Lower lobe of right lung (tissue), 2 donors: ENCODE data around the gene HDDC2. TPM values are rescaled to one million over a fixed set of nuclear protein-coding genes. Genes with fewer than 3 reads are reported as not detected.

Experiments used
- ATAC-seq, 2 donors: fragments of 200-7000 bp; cut with Tn5 transposase; one replicate each; pipeline ENCODE4 v1.9.1; 2020 to 2022; ENCODE audit warnings: mild to moderate bottlenecking in 2 of 2, moderate library complexity in 2 of 2
- DNase-seq: peaks from one replicate; pipeline ENCODE4 v3.0.0-alpha.2; 2020
- H3K27ac ChIP-seq: fragments of 200-600 bp; one replicate; pipeline ENCODE4 v1.8.0; 2022
- H3K27me3 ChIP-seq: fragments of 200-600 bp; one replicate; pipeline ENCODE4 v1.8.0; 2022; ENCODE audit warnings: low read depth
- H3K36me3 ChIP-seq: fragments of 200-600 bp; one replicate; pipeline ENCODE4 v1.8.0; 2022; ENCODE audit warnings: mild to moderate bottlenecking
- H3K4me1 ChIP-seq: fragments of 200-600 bp; one replicate; pipeline ENCODE4 v1.8.0; 2022
- H3K4me3 ChIP-seq: fragments of 200-600 bp; one replicate; pipeline ENCODE4 v1.8.0; 2022; ENCODE audit warnings: mild to moderate bottlenecking
- H3K9me3 ChIP-seq: fragments of 200-600 bp; one replicate; pipeline ENCODE4 v1.8.0; 2022
- CTCF ChIP-seq: fragments of 200-600 bp; IDR thresholded peaks from one replicate; pipeline ENCODE4 v1.8.0; 2022; ENCODE audit warnings: antibody characterized with exemption, mild to moderate bottlenecking
- intact Hi-C: fragments of 100-400 bp; cut with DNase I; formaldehyde crosslinking; loops from one replicate; pipeline ENCODE4 v1.11.0; 2022
- total RNA-seq: library from RNA; stranded (reverse); fragmentation: NEBNext Ultra II Directional; extraction: Animal tissue kit (Norgen Biotek cat#: 25700); gene quantifications from one replicate; pipeline ENCODE4 v1.2.1, GENCODE V29; 2021
- donor health status: DM: no; HTN: yes; CAD: no; lungs with severe emphysema.

The HDDC2 gene
- total RNA-seq, 1 donor from 2014 or later: 55.4 TPM

GRCh38 chr6:125271486-125272159 lies 30.1 kb downstream of the HDDC2 start:
- TF ChIP-seq CTCF: no peak
- DNase-seq (no peak), ATAC-seq (no peak)
- no peaks in the 10 kb centered on the region for H3K4me1 ChIP-seq
- peaks cover 39% of the 10 kb centered on the region for H3K36me3 ChIP-seq
- intact Hi-C loops: no loop called here
- no peak overlapping the region for H3K27ac ChIP-seq
- H3K27me3 ChIP-seq: no peaks in the 10 kb centered on the region
- H3K4me3 ChIP-seq: no peak overlapping the region
- H3K9me3 ChIP-seq: no peaks in the 10 kb centered on the region

GRCh38 chr6:125270380-125270779 lies 31.4 kb downstream of the HDDC2 start:
- no peak for TF ChIP-seq CTCF
- Histone ChIP-seq H3K36me3 (peaks cover 27% of the 10 kb centered on the region), H3K27ac (no peak overlapping the region), H3K9me3 (no peaks in the 10 kb centered on the region), H3K4me3 (no peak overlapping the region), H3K27me3 (no peaks in the 10 kb centered on the region), H3K4me1 (no peaks in the 10 kb centered on the region)
- no peak for ATAC-seq
- no peak for DNase-seq
- intact Hi-C loops: no loop called here

GRCh38 chr6:125269328-125269985 lies 32.3 kb downstream of the HDDC2 start:
- Histone ChIP-seq H3K4me1 (no peaks in the 10 kb centered on the region), H3K9me3 (no peaks in the 10 kb centered on the region), H3K27me3 (no peaks in the 10 kb centered on the region), H3K27ac (no peak overlapping the region), H3K36me3 (peaks cover 18% of the 10 kb centered on the region), H3K4me3 (no peak overlapping the region)
- TF ChIP-seq CTCF: no peak
- intact Hi-C loops: no loop called here
- no peak for DNase-seq
- peak in 1 of 2 donors; percentile 54 for ATAC-seq

GRCh38 chr6:125268765-125269164 lies 33.0 kb downstream of the HDDC2 start:
- no peak overlapping the region for H3K4me3 ChIP-seq
- H3K36me3 ChIP-seq: peaks cover 13% of the 10 kb centered on the region
- TF ChIP-seq CTCF: no peak
- H3K4me1 ChIP-seq: no peaks in the 10 kb centered on the region
- no peak overlapping the region for H3K27ac ChIP-seq
- ATAC-seq (no peak), DNase-seq (no peak)
- H3K27me3 ChIP-seq: no peaks in the 10 kb centered on the region
- no peaks in the 10 kb centered on the region for H3K9me3 ChIP-seq
- intact Hi-C loops: no loop called here

GRCh38 chr6:125267806-125268523 lies 33.8 kb downstream of the HDDC2 start:
- no peaks in the 10 kb centered on the region for H3K4me1 ChIP-seq

More at GRCh38 chr6:125267806-125268523, 33.8 kb downstream of the HDDC2 start:
- intact Hi-C loops: no loop called here
- Histone ChIP-seq H3K27ac (no peak overlapping the region), H3K9me3 (no peaks in the 10 kb centered on the region), H3K27me3 (no peaks in the 10 kb centered on the region), H3K4me3 (no peak overlapping the region), H3K36me3 (peaks cover 9% of the 10 kb centered on the region)
- DNase-seq (no peak), ATAC-seq (no peak)
- TF ChIP-seq CTCF: no peak
